H9 (cell line): ENCODE data around the gene PDZRN4. TPM values are rescaled to one million over a fixed set of nuclear protein-coding genes. Genes with fewer than 3 reads are reported as not detected.
"Not testable (repeated sequence)": the region's sequence is repeated elsewhere in the genome, so short reads cannot be mapped to it uniquely, and the experiment has no call there.

ENCODE experiments used
- DNase-seq: peaks from one replicate; pipeline ENCODE4 v3.0.0-alpha.2; 2017
- H2AFZ ChIP-seq: one replicate; pipeline ENCODE4 v1.6.1; 2013; ENCODE audit warnings: mild to moderate bottlenecking, low read length, control low read depth, moderate library complexity
- H2AK5ac ChIP-seq: 2 replicates; pipeline ENCODE4 v1.6.1; 2013; ENCODE audit warnings: low read length, control low read depth, mixed read lengths; ENCODE audit not compliant: insufficient read length
- H2BK120ac ChIP-seq: one replicate; pipeline ENCODE4 v1.6.1; 2013; ENCODE audit warnings: low read depth, mild to moderate bottlenecking, low read length, control low read depth, inconsistent platforms; ENCODE audit not compliant: poor library complexity, severe bottlenecking
- H2BK12ac ChIP-seq: 2 replicates; pipeline ENCODE4 v1.6.1; 2013; ENCODE audit warnings: low read length, control low read depth, mixed read lengths, low read depth; ENCODE audit not compliant: insufficient read length
- H2BK15ac ChIP-seq: 2 replicates; pipeline ENCODE4 v1.6.1; 2013; ENCODE audit warnings: low read depth, low read length, control low read depth
- H2BK20ac ChIP-seq: one replicate; pipeline ENCODE4 v1.6.1; 2013; ENCODE audit warnings: low read depth, mild to moderate bottlenecking, low read length, control low read depth, inconsistent platforms; ENCODE audit not compliant: poor library complexity, severe bottlenecking
- H2BK5ac ChIP-seq: 2 replicates; pipeline ENCODE4 v1.6.1; 2013; ENCODE audit warnings: low read length, control low read depth, mixed read lengths; ENCODE audit not compliant: insufficient read length
- H3K14ac ChIP-seq: 2 replicates; pipeline ENCODE4 v1.6.1; 2013; ENCODE audit warnings: low read length, control low read depth; ENCODE audit not compliant: insufficient read depth
- H3K18ac ChIP-seq: 2 replicates; pipeline ENCODE4 v1.6.1; 2013; ENCODE audit warnings: low read depth, mild to moderate bottlenecking, mixed read lengths, low read length, control low read depth; ENCODE audit not compliant: insufficient read length
- H3K23ac ChIP-seq: 2 replicates; pipeline ENCODE4 v1.6.1; 2013; ENCODE audit warnings: low read length, control low read depth, mixed read lengths, low read depth; ENCODE audit not compliant: insufficient read length
- H3K23me2 ChIP-seq: 2 replicates; pipeline ENCODE4 v1.6.1; 2013; ENCODE audit warnings: low read depth, mild to moderate bottlenecking, mixed read lengths, low read length, control low read depth; ENCODE audit not compliant: insufficient read length, poor library complexity, severe bottlenecking
- H3K27ac ChIP-seq: 2 replicates; pipeline ENCODE4 v1.5.1; 2013; ENCODE audit warnings: low read length, control low read depth, mixed read lengths, low read depth; ENCODE audit not compliant: insufficient read length
- H3K27me3 ChIP-seq: 2 replicates; pipeline ENCODE4 v1.6.1; 2013; ENCODE audit warnings: low read length, control low read depth, inconsistent platforms; ENCODE audit not compliant: insufficient read depth
- H3K4ac ChIP-seq: 2 replicates; pipeline ENCODE4 v1.6.1; 2013; ENCODE audit warnings: low read depth, mild to moderate bottlenecking, control low read depth, inconsistent platforms, low read length, moderate library complexity
- H3K4me1 ChIP-seq: 2 replicates; pipeline ENCODE4 v1.6.1; 2013; ENCODE audit warnings: low read length, control low read depth, inconsistent platforms; ENCODE audit not compliant: insufficient read depth
- H3K4me2 ChIP-seq: 2 replicates; pipeline ENCODE4 v1.6.1; 2013; ENCODE audit warnings: low read length, control low read depth, mixed read lengths; ENCODE audit not compliant: insufficient read length, insufficient read depth
- H3K56ac ChIP-seq: 2 replicates; pipeline ENCODE4 v1.6.1; 2013; ENCODE audit warnings: low read depth, mild to moderate bottlenecking, mixed read lengths, low read length, control low read depth; ENCODE audit not compliant: insufficient read length
- H3K79me1 ChIP-seq: 2 replicates; pipeline ENCODE4 v1.6.1; 2013; ENCODE audit warnings: low read depth, mild to moderate bottlenecking, moderate library complexity, low read length, control low read depth, inconsistent platforms; ENCODE audit not compliant: insufficient read depth, poor library complexity, severe bottlenecking
- H3K79me2 ChIP-seq: 2 replicates; pipeline ENCODE4 v1.6.1; 2013; ENCODE audit warnings: low read length, control low read depth, inconsistent platforms; ENCODE audit not compliant: insufficient read depth
- H3K9ac ChIP-seq: 2 replicates; pipeline ENCODE4 v1.6.1; 2013; ENCODE audit warnings: low read length, control low read depth, mixed read lengths; ENCODE audit not compliant: insufficient read length; ENCODE audit errors: extremely low read depth
- H3K9me3 ChIP-seq: one replicate; pipeline ENCODE4 v1.6.1; 2013; ENCODE audit warnings: low read depth, low read length, inconsistent platforms; ENCODE audit not compliant: control insufficient read depth
- H3T11ph ChIP-seq: one replicate; pipeline ENCODE4 v1.6.1; 2013; ENCODE audit warnings: mild to moderate bottlenecking, low read length, control low read depth, inconsistent platforms
- H4K20me1 ChIP-seq: one replicate; pipeline ENCODE4 v1.6.1; 2013; ENCODE audit not compliant: control insufficient read depth, insufficient read length, insufficient read depth
- H4K5ac ChIP-seq: 2 replicates; pipeline ENCODE4 v1.6.1; 2013; ENCODE audit warnings: low read depth, mild to moderate bottlenecking, mixed read lengths, low read length, control low read depth; ENCODE audit not compliant: insufficient read length
- H4K8ac ChIP-seq: replicated peaks from 2 replicates; pipeline ENCODE4 v1.6.1; 2013; ENCODE audit warnings: low read length, control low read depth, mixed read lengths, low read depth; ENCODE audit not compliant: insufficient read length
- H4K91ac ChIP-seq: 2 replicates; pipeline ENCODE4 v1.6.1; 2013; ENCODE audit warnings: low read depth, mild to moderate bottlenecking, moderate library complexity, mixed read lengths, low read length, control low read depth; ENCODE audit not compliant: insufficient read length
- H3K27ac Mint-ChIP-seq, 3 experiments: 2 replicates in 2 of 3; 3 replicates in 1 of 3; pipeline ENCODE4 v1.8.0; 2020 to 2021; ENCODE audit warnings: mixed read lengths in 3 of 3, mild to moderate bottlenecking in 1 of 3, moderate library complexity in 1 of 3
- H3K27me3 Mint-ChIP-seq: 2 replicates; pipeline ENCODE4 v1.8.0; 2021; ENCODE audit warnings: low read depth, mild to moderate bottlenecking, moderate library complexity, mixed read lengths
- H3K36me3 Mint-ChIP-seq, 3 experiments: 2 replicates in 2 of 3; 3 replicates in 1 of 3; pipeline ENCODE4 v1.8.0; 2020 to 2021; ENCODE audit warnings: low read depth in 3 of 3, mixed read lengths in 3 of 3; ENCODE audit not compliant: insufficient read depth in 1 of 3
- H3K4me1 Mint-ChIP-seq, 2 experiments: 2 replicates each; pipeline ENCODE4 v1.8.0; 2020; ENCODE audit warnings: mixed read lengths in 2 of 2
- H3K4me3 Mint-ChIP-seq, 2 experiments: 2 replicates in 1 of 2; 3 replicates in 1 of 2; pipeline ENCODE4 v1.8.0; 2020 to 2021; ENCODE audit warnings: mild to moderate bottlenecking in 2 of 2, mixed read lengths in 2 of 2, moderate library complexity in 1 of 2
- H3K9me3 Mint-ChIP-seq, 2 experiments: 2 replicates in 1 of 2; 3 replicates in 1 of 2; pipeline ENCODE4 v1.8.0; 2020; ENCODE audit warnings: mild to moderate bottlenecking in 2 of 2, mixed read lengths in 2 of 2, moderate library complexity in 1 of 2
- CTCF ChIP-seq: fragments of 200-600 bp; sonication (generic); conservative IDR thresholded peaks from 3 replicates; pipeline ENCODE4 v1.8.0; 2021; ENCODE audit warnings: antibody characterized with exemption, mild to moderate bottlenecking
- WGBS: extraction: QIAGEN DNeasy Blood & Tissue Kit; methylation state at CpG from one replicate; pipeline ENCODE4 v1.1.7; 2013; ENCODE audit warnings: missing lambda C conversion rate, low lambda C conversion rate, mixed read lengths; ENCODE audit not compliant: insufficient read length; ENCODE audit errors: extremely low coverage; 5-methylcytosine and 5-hydroxymethylcytosine counted together
- total RNA-seq: library from RNA; stranded (reverse); gene quantifications from 2 replicates; pipeline ENCODE4 v1.2.1, GENCODE V29; 2021

PDZRN4 gene
- total RNA-seq, 1 experiment from 2014 or later = not detected

GRCh38 chr12:41174602-41175001 is 13.5 kb upstream of the PDZRN4 start:
- no CpG with 5 or more reads among the region's 2 CpGs for WGBS
- no peak overlapping the region for H3T11ph ChIP-seq
- no peak overlapping the region for H2BK15ac ChIP-seq
- no peaks in the 10 kb centered on the region for H3K79me1 ChIP-seq
- H3K27ac ChIP-seq = no peak overlapping the region
- H3K23me2 ChIP-seq = no peaks in the 10 kb centered on the region
- Mint-ChIP-seq H3K27ac (no peak overlapping the region), H3K27me3 (no peaks in the 10 kb centered on the region), H3K4me3 (no peak overlapping the region), H3K4me1 (no peaks in the 10 kb centered on the region), H3K36me3 (no peaks in the 10 kb centered on the region), H3K9me3 (no peaks in the 10 kb centered on the region)
- H3K56ac ChIP-seq = no peak overlapping the region
- DNase-seq = no peak
- H3K79me2 ChIP-seq = no peaks in the 10 kb centered on the region
- no peak overlapping the region for H3K23ac ChIP-seq
- no peaks in the 10 kb centered on the region for H3K9me3 ChIP-seq
- no peak overlapping the region for H3K14ac ChIP-seq
- H2BK5ac ChIP-seq = no peak overlapping the region
- no peak overlapping the region for H2AFZ ChIP-seq
- no peak overlapping the region for H4K91ac ChIP-seq
- no peaks in the 10 kb centered on the region for H4K20me1 ChIP-seq
- no peak overlapping the region for H2BK20ac ChIP-seq
- no peaks in the 10 kb centered on the region for H3K27me3 ChIP-seq
- H3K4me1 ChIP-seq = no peaks in the 10 kb centered on the region
- no peak overlapping the region for H4K8ac ChIP-seq
- H3K18ac ChIP-seq = no peak overlapping the region
- no peak overlapping the region for H2BK12ac ChIP-seq
- no peak overlapping the region for H2BK120ac ChIP-seq
- H2AK5ac ChIP-seq = no peak overlapping the region
- no peak overlapping the region for H3K4me2 ChIP-seq
- H3K4ac ChIP-seq = no peak overlapping the region
- TF ChIP-seq CTCF = no peak
- H3K9ac ChIP-seq = no peak overlapping the region
- H4K5ac ChIP-seq = no peak overlapping the region

GRCh38 chr12:41179507-41179906 is 8.6 kb upstream of the PDZRN4 start:
- not testable (repeated sequence) for H3K23me2 ChIP-seq, H3K14ac ChIP-seq, H2AFZ ChIP-seq, H3K27ac Mint-ChIP-seq, H3K27me3 Mint-ChIP-seq, H2BK5ac ChIP-seq, H3K79me2 ChIP-seq, H3K4me3 Mint-ChIP-seq, H3K4me1 ChIP-seq, H3K4ac ChIP-seq, H3K27ac ChIP-seq, H2BK120ac ChIP-seq, H2AK5ac ChIP-seq, H3K56ac ChIP-seq, H3K18ac ChIP-seq, DNase-seq, H3K4me2 ChIP-seq, H2BK20ac ChIP-seq, H4K5ac ChIP-seq, H3K4me1 Mint-ChIP-seq, H3K9me3 ChIP-seq, H2BK12ac ChIP-seq, H3K36me3 Mint-ChIP-seq, H3T11ph ChIP-seq, H4K20me1 ChIP-seq, H3K9ac ChIP-seq, H4K8ac ChIP-seq, H4K91ac ChIP-seq, H3K27me3 ChIP-seq, H3K79me1 ChIP-seq, H3K23ac ChIP-seq, H2BK15ac ChIP-seq, H3K9me3 Mint-ChIP-seq
- no CpG with 5 or more reads among the region's 1 CpG for WGBS
